ENCODE data around the gene SPRY4.

Gene SPRY4

GRCh38 chr5:142319560-142320429, 5.0 kb downstream of the SPRY4 start:
- Histone ChIP-seq H3K4me2 (ENCODE audit: low read length) (no peak overlapping the region), H4K20me1 (ENCODE audit: control insufficient read depth, insufficient read depth, low read depth, low read length) (peaks cover 15% of the 10 kb centered on the region), H3F3A (ENCODE audit: control insufficient read depth, insufficient read depth) (no peaks in the 10 kb centered on the region), H3K9me2 (replicated peaks; ENCODE audit: control insufficient read depth, low read length) (no peaks in the 10 kb centered on the region), H3K27me3 (ENCODE audit: control insufficient read depth, low read length) (peaks cover 63% of the 10 kb centered on the region), H3K79me2 (ENCODE audit: control insufficient read depth, low read length) (no peaks in the 10 kb centered on the region), H3K27ac (ENCODE audit: low read depth, low read length) (no peak overlapping the region), H3K36me3 (ENCODE audit: control insufficient read depth, low read length) (no peaks in the 10 kb centered on the region), H3K4me3 (ENCODE audit: low read length) (no peak overlapping the region), H3K9me3 (ENCODE audit: control insufficient read depth, insufficient read depth, low read length) (no peaks in the 10 kb centered on the region), H3K4me1 (ENCODE audit: control insufficient read depth, low read length) (peaks cover 17% of the 10 kb centered on the region)
- TF ChIP-seq EZH2phosphoT487 (IDR thresholded peaks at IDR 0.05; ENCODE audit: borderline replicate concordance, low read length), result no peak
- no peak for TF ChIP-seq CTCF (IDR thresholded peaks at IDR 0.05; ENCODE audit: low read depth, low read length, poor library complexity, severe bottlenecking)

GRCh38 chr5:142319105-142319504, 5.7 kb downstream of the SPRY4 start:
- TF ChIP-seq CTCF (IDR thresholded peaks at IDR 0.05; ENCODE audit: low read depth, low read length, poor library complexity, severe bottlenecking) (no peak), EZH2phosphoT487 (IDR thresholded peaks at IDR 0.05; ENCODE audit: borderline replicate concordance, low read length) (no peak)
- Histone ChIP-seq H3K36me3 (ENCODE audit: control insufficient read depth, low read length) (no peaks in the 10 kb centered on the region), H4K20me1 (ENCODE audit: control insufficient read depth, insufficient read depth, low read depth, low read length) (peaks cover 12% of the 10 kb centered on the region), H3K4me3 (ENCODE audit: low read length) (no peak overlapping the region), H3K79me2 (ENCODE audit: control insufficient read depth, low read length) (no peaks in the 10 kb centered on the region), H3K27ac (ENCODE audit: low read depth, low read length) (no peak overlapping the region), H3K4me2 (ENCODE audit: low read length) (no peak overlapping the region), H3K9me2 (replicated peaks; ENCODE audit: control insufficient read depth, low read length) (no peaks in the 10 kb centered on the region), H3K4me1 (ENCODE audit: control insufficient read depth, low read length) (peaks cover 11% of the 10 kb centered on the region), H3F3A (ENCODE audit: control insufficient read depth, insufficient read depth) (no peaks in the 10 kb centered on the region), H3K9me3 (ENCODE audit: control insufficient read depth, insufficient read depth, low read length) (no peaks in the 10 kb centered on the region), H3K27me3 (ENCODE audit: control insufficient read depth, low read length) (peaks cover 57% of the 10 kb centered on the region)

- no peak overlapping the region for H3K27ac ChIP-seq (ENCODE audit: low read depth, low read length)
- no peaks in the 10 kb centered on the region for H3K9me3 ChIP-seq (ENCODE audit: control insufficient read depth, insufficient read depth, low read length)
- H3K27me3 ChIP-seq (ENCODE audit: control insufficient read depth, low read length), result peaks cover 48% of the 10 kb centered on the region
- H3K4me1 ChIP-seq (ENCODE audit: control insufficient read depth, low read length), result peaks cover 11% of the 10 kb centered on the region
- no peaks in the 10 kb centered on the region for H3K79me2 ChIP-seq (ENCODE audit: control insufficient read depth, low read length)
- H3K36me3 ChIP-seq (ENCODE audit: control insufficient read depth, low read length), result no peaks in the 10 kb centered on the region
- H3K9me2 ChIP-seq (replicated peaks; ENCODE audit: control insufficient read depth, low read length), result no peaks in the 10 kb centered on the region
- no peak for TF ChIP-seq EZH2phosphoT487 (IDR thresholded peaks at IDR 0.05; ENCODE audit: borderline replicate concordance, low read length)
- TF ChIP-seq CTCF (IDR thresholded peaks at IDR 0.05; ENCODE audit: low read depth, low read length, poor library complexity, severe bottlenecking), result no peak
- no peak overlapping the region for H3K4me3 ChIP-seq (ENCODE audit: low read length)
- no peaks in the 10 kb centered on the region for H3F3A ChIP-seq (ENCODE audit: control insufficient read depth, insufficient read depth)
- peaks cover 5% of the 10 kb centered on the region; the same call in 1 of the 2 replicates for H4K20me1 ChIP-seq (ENCODE audit: control insufficient read depth, insufficient read depth, low read depth, low read length)
- no peak overlapping the region for H3K4me2 ChIP-seq (ENCODE audit: low read length)
Observed at GRCh38 chr5:142317753-142318152, 7.1 kb downstream of the SPRY4 start.
